Loucy (cell line): ENCODE results near the gene ADIPOQ.

Source experiments
- H2AFZ ChIP-seq: fragments of 200-600 bp; sonication (generic); 2 replicates; pipeline ENCODE4 v1.6.0; 2016; ENCODE audit warnings: antibody characterized with exemption, mild to moderate bottlenecking, low read length, moderate library complexity
- H3F3A ChIP-seq: fragments of 200-600 bp; 2 replicates; pipeline ENCODE4 v1.6.0; 2016; ENCODE audit warnings: antibody characterized with exemption, low read depth, mild to moderate bottlenecking
- H3K27me3 ChIP-seq: fragments of 200-600 bp; sonication (generic); 2 replicates; pipeline ENCODE4 v1.6.1; 2014; ENCODE audit warnings: low read length, mild to moderate bottlenecking; ENCODE audit not compliant: insufficient read depth, poor library complexity, severe bottlenecking
- H3K36me3 ChIP-seq: fragments of 200-600 bp; sonication (generic); 2 replicates; pipeline ENCODE4 v1.6.1; 2016; ENCODE audit warnings: low read length; ENCODE audit not compliant: insufficient read depth
- H3K4me1 ChIP-seq: fragments of 200-600 bp; sonication (generic); 2 replicates; pipeline ENCODE4 v1.5.1; 2014; ENCODE audit warnings: low read length, mild to moderate bottlenecking; ENCODE audit not compliant: insufficient read depth, poor library complexity, severe bottlenecking
- H3K4me2 ChIP-seq: fragments of 200-600 bp; sonication (generic); 2 replicates; pipeline ENCODE4 v1.6.0; 2014; ENCODE audit warnings: antibody characterized with exemption, low read length, low read depth, mild to moderate bottlenecking; ENCODE audit not compliant: poor library complexity, severe bottlenecking
- H3K4me3 ChIP-seq: fragments of 200-600 bp; sonication (generic); 2 replicates; pipeline ENCODE4 v1.5.1; 2014; ENCODE audit warnings: low read length, mild to moderate bottlenecking, mixed read lengths; ENCODE audit not compliant: poor library complexity, severe bottlenecking
- H3K79me2 ChIP-seq: fragments of 200-600 bp; sonication (generic); 2 replicates; pipeline ENCODE4 v1.6.1; 2014; ENCODE audit warnings: low read length; ENCODE audit not compliant: insufficient read depth
- H3K9ac ChIP-seq: fragments of 200-600 bp; sonication (generic); 2 replicates; pipeline ENCODE4 v1.6.0; 2014; ENCODE audit warnings: mild to moderate bottlenecking, low read depth, low read length, moderate library complexity; ENCODE audit not compliant: poor library complexity, severe bottlenecking
- H3K9me2 ChIP-seq: fragments of 200-600 bp; sonication (generic); replicated peaks from 2 replicates; pipeline ENCODE4 v1.6.1; 2016; ENCODE audit warnings: low read depth, low read length, mixed read lengths
- H3K9me3 ChIP-seq: fragments of 200-600 bp; sonication (generic); 2 replicates; pipeline ENCODE4 v1.6.1; 2014; ENCODE audit warnings: mild to moderate bottlenecking, antibody characterized with exemption, low read length, low read depth; ENCODE audit not compliant: insufficient read depth
- H4K20me1 ChIP-seq: fragments of 200-600 bp; sonication (generic); 2 replicates; pipeline ENCODE4 v1.6.0; 2014; ENCODE audit warnings: antibody characterized with exemption, low read length, mild to moderate bottlenecking; ENCODE audit not compliant: insufficient read depth, poor library complexity, severe bottlenecking
- CTCF ChIP-seq: fragments of 200-600 bp; sonication (generic); conservative IDR thresholded peaks from 2 replicates; pipeline ENCODE4 v1.5.1; 2014; ENCODE audit warnings: mild to moderate bottlenecking, antibody characterized with exemption, low read length
- EZH2phosphoT487 ChIP-seq: fragments of 200-600 bp; IDR thresholded peaks from 2 replicates; pipeline ENCODE4 v1.6.1; 2018; ENCODE audit warnings: antibody characterized with exemption, mild to moderate bottlenecking, moderate library complexity, borderline replicate concordance

ADIPOQ gene

GRCh38 chr3:186831798-186832197 lies 10.7 kb upstream of the ADIPOQ start:
- H4K20me1 ChIP-seq, result no peaks in the 10 kb centered on the region
- H3K36me3 ChIP-seq, result no peaks in the 10 kb centered on the region
- H3K9me3 ChIP-seq, result no peaks in the 10 kb centered on the region
- TF ChIP-seq EZH2phosphoT487, result no peak
- TF ChIP-seq CTCF, result no peak
- H3K79me2 ChIP-seq, result no peaks in the 10 kb centered on the region
- no peaks in the 10 kb centered on the region for H3F3A ChIP-seq
- no peak overlapping the region for H3K9ac ChIP-seq
- H2AFZ ChIP-seq, result no peak overlapping the region
- no peak overlapping the region for H3K4me3 ChIP-seq
- no peaks in the 10 kb centered on the region for H3K9me2 ChIP-seq
- H3K27me3 ChIP-seq, result peaks cover 57% of the 10 kb centered on the region
- H3K4me2 ChIP-seq, result no peak overlapping the region
- peaks cover 9% of the 10 kb centered on the region for H3K4me1 ChIP-seq

GRCh38 chr3:186832276-186832675 lies 10.2 kb upstream of the ADIPOQ start:
- H3K9ac ChIP-seq, result no peak overlapping the region
- H3K4me1 ChIP-seq, result peaks cover 6% of the 10 kb centered on the region
- no peaks in the 10 kb centered on the region for H3K9me3 ChIP-seq
- H4K20me1 ChIP-seq, result no peaks in the 10 kb centered on the region
- H3F3A ChIP-seq, result no peaks in the 10 kb centered on the region
- peaks cover 54% of the 10 kb centered on the region for H3K27me3 ChIP-seq
- no peaks in the 10 kb centered on the region for H3K36me3 ChIP-seq
- no peak overlapping the region for H3K4me3 ChIP-seq
- H3K9me2 ChIP-seq, result no peaks in the 10 kb centered on the region
- TF ChIP-seq EZH2phosphoT487 (no peak), CTCF (no peak)
- no peak overlapping the region for H3K4me2 ChIP-seq
- no peaks in the 10 kb centered on the region for H3K79me2 ChIP-seq
- no peak overlapping the region for H2AFZ ChIP-seq

GRCh38 chr3:186839874-186840641 lies 2.5 kb upstream of the ADIPOQ start:
- Histone ChIP-seq H3K4me1 (no peaks in the 10 kb centered on the region), H3K4me3 (no peak overlapping the region), H3K9me2 (no peaks in the 10 kb centered on the region), H3K9ac (no peak overlapping the region), H4K20me1 (no peaks in the 10 kb centered on the region), H3F3A (no peaks in the 10 kb centered on the region), H2AFZ (no peak overlapping the region), H3K9me3 (no peaks in the 10 kb centered on the region), H3K27me3 (no peaks in the 10 kb centered on the region), H3K4me2 (no peak overlapping the region), H3K79me2 (no peaks in the 10 kb centered on the region), H3K36me3 (no peaks in the 10 kb centered on the region)
- no peak for TF ChIP-seq EZH2phosphoT487
- no peak for TF ChIP-seq CTCF
